HG03378 (cell line): ENCODE measurements around the gene ACP7.
"Not testable (repeated sequence)": the region's sequence is repeated elsewhere in the genome, so short reads cannot be mapped to it uniquely, and the experiment has no call there.

Experiments
- ATAC-seq: cut with Tn5 transposase; IDR thresholded peaks from one replicate; pipeline ENCODE4 v1.9.1; 2021; ENCODE audit warnings: mild to moderate bottlenecking, moderate library complexity; ENCODE audit not compliant: unreplicated experiment

Gene ACP7

DNA sequence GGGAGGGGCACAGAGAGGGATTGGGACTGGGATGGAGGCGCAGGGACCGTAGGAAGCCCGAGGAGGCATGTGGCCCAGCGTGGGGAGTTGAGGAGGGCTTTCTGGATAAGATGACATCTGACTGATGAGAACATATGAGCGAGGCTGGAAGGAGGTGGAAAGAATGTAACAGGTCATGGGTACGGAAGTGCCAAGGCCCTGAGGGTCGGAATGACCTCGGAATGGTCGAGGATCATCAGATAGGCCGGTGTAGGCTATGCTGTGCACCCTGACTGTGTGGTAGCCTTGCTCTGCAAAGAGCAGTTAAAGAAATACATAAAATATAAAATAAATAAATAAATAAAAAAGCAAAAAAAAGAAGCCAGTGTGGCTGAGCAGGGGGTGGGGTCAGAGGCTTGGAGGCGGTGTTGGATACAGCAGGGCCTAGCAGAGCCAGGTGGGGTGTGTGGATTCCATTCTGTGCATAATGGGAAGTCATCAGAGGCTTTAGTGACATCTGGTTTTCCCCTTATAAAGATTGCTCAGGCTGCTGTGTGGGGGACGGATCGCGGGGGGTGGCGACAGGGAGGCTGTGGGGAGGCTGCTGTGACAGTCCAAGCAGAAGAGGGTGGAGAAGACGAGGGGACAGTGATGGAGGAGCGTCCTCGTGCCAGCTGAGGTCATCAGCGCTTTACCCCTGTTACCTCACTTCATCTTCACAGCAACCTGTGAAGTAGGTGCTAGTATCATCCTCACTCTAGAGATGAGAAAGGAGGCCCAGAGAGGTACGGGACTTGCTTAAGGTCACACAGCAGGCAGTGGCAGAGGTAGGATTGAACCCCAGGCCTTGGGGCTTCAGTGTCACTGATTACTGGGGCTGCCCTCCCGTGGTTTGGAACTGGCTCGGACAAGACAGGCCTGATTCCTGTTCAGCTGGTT lies 46.4 kb downstream of the ACP7 start:
- no peak for ATAC-seq

DNA sequence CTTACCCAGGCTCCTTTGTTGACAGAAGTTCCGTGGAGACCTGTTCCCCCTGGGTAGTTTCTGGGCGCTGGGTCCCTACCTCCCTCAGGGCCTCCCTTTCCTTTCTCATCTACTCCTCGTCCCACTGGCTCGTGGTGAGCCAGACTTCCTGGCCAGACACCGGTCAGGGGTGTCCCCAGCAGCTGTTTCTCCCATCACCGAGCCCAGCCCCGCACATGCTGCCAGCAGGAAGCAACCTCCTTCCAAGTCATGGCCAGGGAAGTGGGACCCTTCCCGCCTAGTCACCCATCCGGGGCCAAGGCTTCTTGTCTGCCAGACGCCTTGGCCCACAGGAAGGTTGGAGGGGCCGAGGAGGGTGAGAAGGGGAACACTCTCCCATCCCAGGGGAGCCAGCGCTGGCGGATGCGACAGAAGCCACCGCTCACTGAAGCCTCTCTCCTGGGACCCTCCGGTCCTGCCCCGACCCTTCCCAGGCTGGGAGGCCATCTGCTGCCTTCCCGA lies 47.1 kb downstream of the ACP7 start:
- ATAC-seq: no peak

DNA sequence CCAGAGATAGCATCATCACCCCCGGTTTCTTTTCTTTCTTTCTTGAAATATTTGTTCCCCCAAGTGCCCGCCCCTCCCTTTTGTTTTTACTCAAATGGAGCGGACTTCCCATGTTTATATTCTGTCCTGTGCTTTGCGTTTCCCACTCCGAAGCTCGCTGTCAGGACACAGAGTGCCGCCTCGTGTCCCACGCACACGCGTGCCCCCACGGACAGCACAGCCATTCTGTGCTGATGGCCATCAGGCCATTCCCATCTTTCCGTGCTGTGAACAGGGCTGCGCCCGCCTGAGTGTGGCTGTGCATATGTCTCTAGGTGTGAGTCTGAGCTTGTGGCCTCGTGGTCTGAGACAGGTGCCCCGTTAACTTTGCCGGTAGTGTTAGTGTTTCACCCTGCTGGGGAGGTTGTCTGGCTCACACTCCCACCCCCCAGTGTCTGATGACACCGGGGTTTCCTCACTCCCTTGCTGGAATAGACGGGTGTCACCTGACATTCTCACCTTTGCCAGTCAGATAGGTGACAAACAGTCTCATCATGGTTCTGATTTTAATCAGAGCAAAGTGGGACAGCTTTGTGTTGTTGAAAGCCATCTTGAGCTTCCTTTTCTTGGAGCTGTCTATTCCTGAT lies 48.3 kb downstream of the ACP7 start:
- no peak for ATAC-seq

DNA sequence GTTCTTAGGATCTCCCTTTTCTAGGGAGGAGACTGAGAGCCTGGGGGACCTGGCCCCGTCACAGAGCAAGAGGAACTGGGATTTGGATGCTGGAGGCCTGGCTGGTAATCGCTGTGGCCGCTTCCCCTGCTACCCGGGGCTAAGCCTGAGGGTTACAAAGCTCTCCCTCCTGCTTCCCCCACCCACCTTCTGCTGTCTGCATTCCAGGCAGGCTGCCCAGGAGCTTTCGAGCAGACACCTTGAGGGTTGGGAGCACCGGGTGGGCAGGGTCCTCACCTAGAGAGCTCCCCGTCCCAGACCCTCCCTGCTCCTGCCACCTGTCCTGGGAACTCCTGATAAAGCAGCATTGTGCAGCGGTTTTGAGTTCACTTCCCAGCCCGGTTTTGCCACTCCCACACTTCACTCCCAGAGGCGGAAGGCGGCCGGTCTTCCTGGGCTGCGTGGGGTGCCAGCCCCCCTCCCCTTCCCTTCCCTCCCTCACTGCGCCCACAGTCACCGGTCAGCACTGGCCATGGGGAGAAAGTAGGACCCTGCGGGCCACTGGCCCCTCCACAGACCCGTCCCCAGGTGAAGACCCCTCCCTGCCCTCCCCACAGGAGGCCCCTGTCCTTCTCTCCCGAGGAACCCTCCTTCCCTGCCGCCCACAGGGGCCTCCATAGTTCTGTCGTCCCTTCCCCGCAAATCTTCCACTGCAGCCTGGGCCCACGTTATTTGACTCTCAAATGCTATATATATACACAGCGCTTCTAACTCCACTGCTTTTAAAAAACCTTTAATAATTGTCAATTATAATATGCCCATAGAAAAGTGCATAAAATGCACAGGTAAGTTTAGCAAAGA lies 49.5 kb downstream of the ACP7 start:
- no peak for ATAC-seq

DNA sequence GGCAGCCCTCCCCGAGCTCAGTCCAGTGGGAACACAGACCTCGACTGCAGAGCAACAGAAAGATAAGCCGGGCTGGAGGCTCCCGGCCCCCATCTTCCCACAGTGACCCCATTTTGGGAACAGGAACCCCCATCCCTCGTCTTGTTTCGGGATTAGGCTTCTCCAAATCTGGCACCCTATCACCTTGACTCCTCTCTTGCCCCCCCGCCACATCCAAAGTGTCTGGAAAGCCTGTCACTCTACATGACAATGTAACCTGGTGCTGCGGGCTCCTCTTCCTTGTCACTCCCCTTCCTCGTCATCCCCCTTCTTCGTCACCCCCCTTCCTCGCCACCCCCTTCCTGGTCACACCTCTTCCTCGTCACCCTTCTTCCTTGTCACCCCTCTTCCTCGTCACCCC lies 51.5 kb downstream of the ACP7 start:
- no peak for ATAC-seq

DNA sequence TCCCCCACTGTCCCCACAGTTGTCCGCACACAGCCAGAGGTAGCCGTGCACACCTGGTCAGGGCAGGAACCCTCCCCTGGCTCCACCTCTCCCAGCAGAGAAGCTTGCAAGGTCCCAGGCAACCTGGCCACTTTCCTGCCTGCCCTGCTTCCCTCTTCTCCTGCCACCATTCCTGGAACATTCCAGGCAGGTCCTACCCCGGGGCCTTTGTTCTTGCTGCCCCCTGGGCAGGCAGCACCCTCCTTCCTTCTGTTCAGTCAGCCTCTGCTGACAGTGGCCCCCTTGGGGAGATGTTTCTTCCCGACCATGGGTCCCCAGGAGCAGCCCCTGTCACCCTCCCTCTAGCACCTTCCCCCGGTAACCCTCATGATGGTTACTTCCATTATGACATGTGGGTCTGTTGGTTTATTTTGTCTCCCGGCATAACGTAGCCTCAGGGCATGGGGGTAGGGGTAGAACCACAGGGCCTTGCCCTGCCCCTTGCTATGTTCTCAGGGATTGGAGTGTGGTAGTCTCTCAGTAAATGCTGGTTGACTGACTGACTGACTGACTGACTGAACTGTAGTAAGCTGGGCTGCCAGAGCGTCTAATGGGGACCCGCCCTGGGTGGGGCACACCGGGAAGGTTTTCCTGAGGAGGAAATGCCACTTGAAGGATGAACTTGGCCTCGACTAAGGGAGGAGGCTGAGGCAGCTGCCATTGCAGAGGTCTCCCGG lies 52.2 kb downstream of the ACP7 start:
- ATAC-seq: no peak

DNA sequence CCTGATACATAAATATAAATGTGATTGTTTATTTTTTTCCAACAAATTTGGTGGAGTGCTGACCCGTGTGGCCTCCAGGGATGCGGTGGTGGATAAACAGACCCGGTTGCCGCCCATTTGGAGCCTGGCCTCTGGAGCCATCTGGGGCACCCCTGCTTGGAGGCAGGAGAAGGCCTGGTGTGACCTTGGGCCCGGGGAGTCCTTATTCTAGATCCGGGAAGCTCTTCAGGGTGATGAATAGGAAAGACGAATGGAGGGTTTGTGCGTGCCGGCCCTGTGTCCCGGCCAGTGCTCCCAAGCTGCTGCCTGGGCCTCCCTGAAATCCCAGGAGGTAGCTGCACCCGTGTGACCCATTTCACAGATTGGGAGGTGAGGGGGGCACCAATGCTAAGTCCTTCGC lies 53.0 kb downstream of the ACP7 start:
- no peak for ATAC-seq

DNA sequence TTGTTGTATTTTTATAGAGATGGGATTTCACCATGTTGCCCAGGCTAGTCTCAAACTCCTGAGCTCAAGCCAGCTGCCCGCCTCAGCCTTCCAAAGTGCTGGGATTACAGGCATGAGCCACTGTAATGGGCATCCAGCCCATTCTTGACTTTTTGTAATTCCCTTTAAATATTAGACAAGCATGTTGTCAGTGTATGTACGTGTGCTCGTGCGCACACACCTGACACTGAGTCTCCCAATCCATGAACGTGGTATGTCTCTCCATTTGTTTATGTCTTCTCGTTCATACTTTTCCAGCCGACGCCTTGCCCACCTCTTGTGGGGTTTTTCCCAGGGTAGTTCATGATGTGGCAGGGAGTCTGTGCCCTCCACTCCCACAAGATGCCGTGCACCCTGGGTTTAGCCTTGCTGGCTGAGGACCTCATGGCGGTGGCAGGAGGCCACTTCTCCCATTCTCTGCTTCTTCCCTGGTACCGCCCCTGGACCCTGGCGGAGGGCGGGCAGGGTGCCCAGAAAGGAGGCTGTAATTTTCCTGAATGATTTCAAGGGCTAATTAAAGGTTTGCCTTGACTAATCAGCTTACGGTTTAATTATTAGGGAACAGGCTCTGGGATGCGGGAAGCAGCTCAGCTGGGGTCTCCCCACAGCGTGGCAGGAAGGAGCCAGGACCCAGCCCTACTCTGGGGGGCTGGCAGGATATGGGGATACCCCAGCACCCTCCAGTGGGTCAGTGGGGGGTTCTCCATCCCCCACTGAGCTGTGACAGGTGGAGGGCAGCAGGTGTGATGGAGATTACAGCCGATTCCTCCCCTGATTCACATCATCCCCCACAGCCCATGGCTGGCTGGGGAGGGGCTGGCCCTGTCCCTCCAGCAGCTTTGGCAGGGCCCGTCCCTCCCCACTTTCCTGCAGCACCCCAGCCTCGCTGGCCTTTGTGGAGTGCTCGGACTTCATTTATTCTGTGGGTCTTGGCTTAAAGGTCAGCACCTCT lies 54.3 kb downstream of the ACP7 start:
- ATAC-seq: no peak

DNA sequence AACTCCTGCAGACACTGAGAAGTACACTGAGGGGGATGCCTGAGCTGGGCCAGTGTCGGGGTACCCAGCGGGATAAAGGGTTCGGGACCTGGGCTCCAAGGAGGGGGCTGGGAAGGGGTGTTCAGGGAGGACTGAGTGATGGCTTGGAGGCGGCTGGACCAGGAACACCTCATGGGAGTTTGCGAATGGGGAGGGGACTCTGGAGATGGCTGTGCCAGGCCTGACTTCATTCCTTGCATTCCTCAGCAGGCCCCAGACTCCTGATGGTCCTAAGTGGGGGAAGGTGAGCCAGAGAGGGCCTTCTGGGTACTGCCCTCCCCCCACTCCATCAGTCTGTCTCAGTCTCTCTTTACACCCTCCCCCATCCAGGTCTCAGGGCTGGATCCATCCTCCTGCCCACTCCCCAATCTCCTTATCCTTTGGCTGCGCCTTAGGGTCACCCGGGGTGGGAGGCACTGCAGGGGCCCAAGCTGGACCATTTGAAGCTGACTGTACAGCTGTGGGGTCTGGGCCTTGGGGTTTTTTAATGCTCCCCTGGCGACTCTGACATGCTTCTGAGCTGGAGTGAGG lies 55.2 kb downstream of the ACP7 start:
- ATAC-seq: no peak

DNA sequence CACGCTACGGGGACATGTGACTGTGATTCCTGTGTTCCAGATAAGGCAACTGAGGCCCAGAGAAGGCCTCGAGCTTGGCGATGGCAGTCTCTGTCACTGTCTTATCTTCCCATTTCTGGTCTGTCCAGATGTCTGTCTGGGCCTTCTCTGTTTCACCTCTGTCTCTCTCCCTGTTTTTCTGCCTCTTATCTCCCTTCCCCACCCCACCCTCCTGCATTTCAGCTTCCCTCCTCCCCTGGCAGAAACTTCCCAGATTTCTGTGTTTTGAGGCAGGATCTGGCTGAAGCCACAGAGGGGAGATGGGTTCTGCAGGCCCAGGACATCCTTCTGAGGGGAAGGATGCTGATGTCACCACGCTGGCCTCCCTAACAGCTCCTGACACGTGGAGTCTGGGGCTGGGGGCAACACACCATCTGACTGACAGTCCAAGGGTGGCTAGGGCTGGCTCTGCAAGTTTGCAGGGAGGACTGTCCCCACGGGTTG lies 55.8 kb downstream of the ACP7 start:
- ATAC-seq: no peak

DNA sequence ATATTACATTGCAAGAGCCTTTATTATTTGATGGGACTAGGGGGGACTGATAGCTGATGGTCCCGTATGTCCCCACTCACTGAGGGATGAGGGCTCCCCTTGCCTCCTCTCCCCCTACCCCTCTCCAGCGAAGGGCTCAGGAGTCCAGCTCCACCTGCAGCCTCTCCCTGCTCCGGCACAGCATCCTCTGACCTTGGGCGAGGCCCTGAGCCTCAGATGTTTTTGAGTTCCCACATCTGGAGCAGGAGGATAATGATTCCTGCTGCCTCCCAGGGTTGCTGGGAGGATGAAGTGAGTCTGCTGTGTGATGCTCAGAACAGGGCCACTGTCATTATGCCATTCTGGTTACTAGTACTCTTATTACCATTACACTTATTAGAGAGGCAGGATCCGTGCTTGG lies 56.4 kb downstream of the ACP7 start:
- ATAC-seq: no peak

DNA sequence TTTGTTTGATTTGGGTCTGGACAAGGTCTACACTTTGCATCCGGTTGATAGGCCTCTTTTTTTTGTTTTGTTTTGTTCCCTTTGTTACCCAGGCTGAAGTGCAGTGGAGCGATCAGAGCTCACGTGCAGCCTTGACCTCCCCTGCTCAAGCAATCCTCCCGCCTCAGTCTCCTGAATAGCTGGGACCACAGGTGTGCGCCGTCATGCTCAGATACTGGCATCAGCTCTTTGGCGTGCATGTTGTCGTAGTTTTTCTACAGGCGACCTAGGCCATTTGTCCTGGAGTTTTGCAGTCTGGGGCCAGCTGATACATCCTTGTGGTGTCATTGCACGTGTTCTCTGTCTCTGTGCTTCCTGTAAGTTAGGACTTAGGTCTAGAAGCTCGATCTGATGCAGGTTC lies 57.8 kb downstream of the ACP7 start:
- ATAC-seq: no peak

DNA sequence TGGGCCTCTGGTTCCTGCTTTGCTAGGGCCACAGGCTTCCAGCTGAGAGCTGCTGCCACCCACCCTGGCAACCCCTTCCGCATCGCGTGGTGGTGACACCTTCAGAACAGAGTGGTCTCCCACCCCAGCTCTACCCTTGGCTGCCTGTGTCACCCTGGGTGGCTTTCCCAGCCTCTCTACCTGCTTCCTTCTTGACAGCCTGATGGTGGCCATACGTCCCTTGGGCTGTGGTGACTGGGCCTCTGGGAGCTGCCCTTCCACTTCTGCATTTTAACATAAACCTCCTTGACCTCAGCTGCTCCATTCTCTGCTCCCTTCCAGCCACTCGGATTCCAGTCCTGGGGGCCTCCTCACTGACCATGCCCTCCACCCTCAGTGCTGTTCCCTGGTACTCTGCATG lies 58.5 kb downstream of the ACP7 start:
- no peak for ATAC-seq

DNA sequence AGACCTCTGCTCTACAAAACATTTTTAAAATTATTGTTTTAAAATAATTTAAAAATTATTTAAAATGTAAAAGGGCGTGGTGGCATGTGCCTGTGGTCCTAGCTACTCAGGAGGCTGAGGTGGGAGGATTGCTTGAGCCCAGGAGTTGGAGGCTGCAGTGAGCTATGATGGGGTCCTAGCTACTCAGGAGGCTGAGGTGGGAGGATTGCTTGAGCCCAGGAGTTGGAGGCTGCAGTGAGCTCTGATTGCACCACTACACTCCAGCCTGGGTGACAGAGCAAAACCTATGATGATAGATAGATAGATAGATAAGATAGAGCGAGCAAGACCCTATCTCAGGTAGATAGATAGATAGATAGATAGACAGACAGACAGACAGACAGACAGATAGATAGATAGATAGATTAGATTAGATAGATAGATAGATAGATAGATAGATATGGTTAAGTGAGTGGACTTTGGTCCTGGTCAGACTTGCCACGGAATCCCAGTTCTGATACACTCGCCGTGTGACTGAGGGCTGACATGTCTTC lies 59.7 kb downstream of the ACP7 start:
- ATAC-seq: not testable (repeated sequence)

DNA sequence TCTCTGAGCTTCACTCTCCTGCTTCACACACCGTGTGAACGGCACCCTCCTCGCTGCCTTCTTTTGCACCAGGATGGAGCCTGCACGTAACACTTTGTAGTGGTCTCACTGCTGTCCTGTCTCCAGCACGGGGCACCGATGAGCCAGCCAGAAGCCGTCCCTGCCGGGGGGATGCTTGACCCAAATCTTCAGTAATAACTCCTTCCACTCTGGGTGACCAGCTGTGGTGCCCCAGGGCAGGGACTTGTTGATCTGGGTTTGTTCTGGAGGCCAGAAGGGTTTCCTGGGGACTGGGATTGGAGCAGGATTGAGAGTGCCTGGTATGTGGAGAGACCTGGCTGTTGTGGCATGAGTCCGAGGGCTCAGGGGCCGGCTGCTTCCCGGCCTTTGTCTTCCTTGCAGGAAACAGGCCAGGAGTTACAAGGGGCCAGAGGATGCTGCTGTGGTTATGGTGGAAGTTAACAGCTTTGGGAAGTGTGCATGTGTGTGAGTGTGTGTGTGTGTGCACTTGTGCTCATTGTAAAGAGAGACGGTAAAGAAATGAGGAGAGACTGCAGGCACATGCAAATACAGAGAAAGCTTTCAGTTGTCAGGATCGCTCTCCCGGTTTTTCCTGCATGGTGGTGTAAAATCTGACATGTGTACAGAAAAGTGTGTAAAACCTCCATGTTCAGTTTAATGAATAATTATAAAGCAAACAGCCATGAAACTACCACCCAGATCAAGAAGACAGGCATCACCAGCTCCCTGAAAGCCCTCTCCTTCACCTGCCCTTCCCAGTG lies 60.3 kb downstream of the ACP7 start:
- ATAC-seq: no peak

DNA sequence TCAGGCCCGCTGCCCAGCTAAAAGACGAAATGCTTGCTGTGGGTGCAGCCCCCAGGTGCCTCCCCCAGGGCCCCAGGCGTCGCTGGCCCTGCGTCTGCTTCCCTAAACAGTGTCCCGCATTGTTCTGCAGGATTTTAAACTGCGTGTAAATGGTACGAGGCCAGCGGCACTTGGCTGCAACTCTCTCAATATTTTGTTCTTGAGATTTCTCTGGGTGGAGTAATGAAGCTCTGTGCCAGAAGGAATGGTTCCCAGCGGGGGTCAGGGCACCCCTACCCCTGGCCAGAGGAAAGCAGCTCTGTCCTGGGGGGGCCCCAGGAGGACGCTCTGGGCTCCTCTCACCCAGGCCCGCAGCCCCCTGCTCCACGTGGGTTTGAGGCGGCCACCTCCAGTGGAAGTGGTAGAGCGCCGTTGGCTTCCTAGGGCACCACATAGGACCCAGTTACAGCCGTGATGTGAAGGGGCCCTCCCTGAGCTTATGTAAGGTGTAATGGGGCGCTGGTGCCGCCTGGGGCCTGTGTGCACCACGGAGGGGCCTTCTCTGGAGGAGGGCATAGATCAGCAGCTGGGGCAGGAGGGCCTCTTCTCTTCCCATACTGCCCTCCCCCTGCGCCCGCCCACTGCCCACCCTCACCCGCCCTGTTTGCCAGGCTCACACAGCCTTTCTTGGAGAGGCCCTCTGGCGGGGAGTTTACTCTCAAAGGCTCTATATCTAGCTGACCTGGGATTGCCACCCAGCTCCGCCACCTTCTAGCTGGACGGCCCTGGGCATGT lies 61.2 kb downstream of the ACP7 start:
- no peak for ATAC-seq

DNA sequence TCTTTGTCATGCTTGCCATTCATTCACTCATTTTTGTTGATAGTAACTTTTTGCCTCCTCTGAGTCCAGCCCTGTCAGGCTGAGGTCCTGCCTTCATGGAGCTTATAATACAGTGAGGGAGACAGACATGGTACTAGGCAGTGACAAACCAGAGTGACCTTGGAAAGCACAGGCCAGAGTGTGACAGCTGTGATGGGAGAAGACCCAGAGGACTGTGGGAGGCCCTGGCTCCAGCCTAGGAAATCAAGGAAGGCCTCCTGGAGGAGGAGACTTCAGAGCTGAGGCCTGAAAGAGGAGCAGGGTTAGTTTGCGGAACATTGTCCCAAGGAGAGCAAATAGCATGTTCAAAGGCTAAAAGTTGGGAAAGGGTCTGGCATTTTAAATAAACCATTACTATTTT lies 61.9 kb downstream of the ACP7 start:
- no peak for ATAC-seq
